HL-60/S4 treated with retinoic acid at 250 ng/mL for 4 days and 3 days (cell line): ENCODE data around the gene KCTD5.
"Not testable (repeated sequence)": the region's sequence is repeated elsewhere in the genome, so short reads cannot be mapped to it uniquely, and the experiment has no call there.

Source experiments
- in situ Hi-C: fragments of 300-500 bp; cut with MboI; formaldehyde crosslinking; loops from 2 replicates; pipeline ENCODE4 v1.7.0; 2022; ENCODE audit warnings: low sequenced_read_pairs

Gene KCTD5

GRCh38 chr16:2682209-2683021, at the start of gene KCTD5:
KCTD5 (plus strand) TSS chr16:2682523; CDS start chr16:2682549, 26 bp downstream.
- in situ Hi-C loops, result no loop called here

- in situ Hi-C loops, result not testable (repeated sequence)
Measured at GRCh38 chr16:2639071-2639721, 43.1 kb upstream of the KCTD5 start.

GRCh38 chr16:2639722-2640072, 42.6 kb upstream of the KCTD5 start:
- in situ Hi-C loops, result not testable (repeated sequence)

GRCh38 chr16:2642561-2642960, 39.8 kb upstream of the KCTD5 start:
- in situ Hi-C loops, result not testable (repeated sequence)

- in situ Hi-C loops, result not testable (repeated sequence)
Measured at GRCh38 chr16:2644754-2645453, 37.4 kb upstream of the KCTD5 start.

- in situ Hi-C loops, result not testable (repeated sequence)
Measured at GRCh38 chr16:2651268-2651871, 31.0 kb upstream of the KCTD5 start.

GRCh38 chr16:2653915-2654314, 28.4 kb upstream of the KCTD5 start:
- in situ Hi-C loops, result not testable (repeated sequence)

GRCh38 chr16:2654949-2655348, 27.4 kb upstream of the KCTD5 start:
- in situ Hi-C loops, result not testable (repeated sequence)

- in situ Hi-C loops, result no loop called here
Measured at GRCh38 chr16:2656985-2657384, 25.3 kb upstream of the KCTD5 start.

- in situ Hi-C loops, result not testable (repeated sequence)
Measured at GRCh38 chr16:2657803-2658202, 24.5 kb upstream of the KCTD5 start.

GRCh38 chr16:2659560-2659959, 22.8 kb upstream of the KCTD5 start:
- in situ Hi-C loops, result not testable (repeated sequence)

- in situ Hi-C loops, result not testable (repeated sequence)
Measured at GRCh38 chr16:2660014-2660662, 22.2 kb upstream of the KCTD5 start.

GRCh38 chr16:2660755-2661373, 21.5 kb upstream of the KCTD5 start:
- in situ Hi-C loops, result not testable (repeated sequence)

- in situ Hi-C loops, result no loop called here
Measured at GRCh38 chr16:2663553-2664546, 18.5 kb upstream of the KCTD5 start.

- in situ Hi-C loops, result no loop called here
Measured at GRCh38 chr16:2664574-2664982, 17.7 kb upstream of the KCTD5 start.

GRCh38 chr16:2666671-2667070, 15.7 kb upstream of the KCTD5 start:
- in situ Hi-C loops, result not testable (repeated sequence)

- in situ Hi-C loops, result not testable (repeated sequence)
Measured at GRCh38 chr16:2669587-2669986, 12.7 kb upstream of the KCTD5 start.

- in situ Hi-C loops, result not testable (repeated sequence)
Measured at GRCh38 chr16:2670017-2670416, 12.3 kb upstream of the KCTD5 start.

GRCh38 chr16:2671193-2671592, 11.1 kb upstream of the KCTD5 start:
- in situ Hi-C loops, result not testable (repeated sequence)
